DND-41 (cell line): ENCODE data around the gene TBL1X.

Source experiments
- CTCF ChIP-seq: IDR thresholded peaks from 2 replicates; pipeline ENCODE4 v1.5.1; 2012; ENCODE audit warnings: borderline replicate concordance, low read length, moderate library complexity, mild to moderate bottlenecking; ENCODE audit not compliant: poor library complexity, severe bottlenecking; ENCODE audit errors: extremely low read depth
- EZH2 ChIP-seq: IDR thresholded peaks from 3 replicates; pipeline ENCODE4 v1.6.1; 2012; ENCODE audit warnings: borderline replicate concordance, low read depth, mild to moderate bottlenecking, moderate library complexity, low read length, inconsistent platforms; ENCODE audit not compliant: severe bottlenecking

- TF ChIP-seq CTCF (no peak), EZH2 (no peak)
These were observed 34.4 kb upstream of the TBL1X start for GRCh38 chrX:9430346-9430921.
